ENCODE results near the gene PEX11B. TPM values are rescaled to one million over a fixed set of nuclear protein-coding genes. Genes with fewer than 3 reads are reported as not detected.

PEX11B gene
- total RNA-seq, 4 donors from 2014 or later = 8.8 to 38.9 (median 27.0) TPM

DNA sequence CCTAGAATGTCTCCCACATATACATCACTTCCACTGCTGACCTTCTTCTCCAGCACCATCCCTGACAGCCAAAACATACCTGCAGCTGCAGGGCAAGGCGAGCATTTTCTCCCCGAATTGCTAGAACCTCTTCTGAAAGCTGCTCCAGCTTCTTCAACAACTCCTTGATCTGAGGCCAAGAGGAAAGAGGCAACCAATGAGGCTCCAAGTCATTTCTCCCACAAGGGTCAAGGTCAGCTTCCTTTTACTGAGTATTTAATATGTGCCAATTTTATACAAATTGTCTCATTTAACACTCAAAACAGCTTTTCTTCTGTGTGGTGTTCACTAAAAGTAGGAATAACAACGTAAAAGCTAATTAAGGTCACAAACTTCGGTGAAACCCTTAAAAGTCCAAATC, 50.3 kb downstream of the PEX11B start:
- Histone ChIP-seq H3K27ac (no peak overlapping the region), H3K4me1 (peaks cover 0 to 16% (median 6%) of the 10 kb centered on the region in 4 donors), H3K4me3 (no peak overlapping the region), H3K9me3 (no peaks in the 10 kb centered on the region), H3K27me3 (peaks cover 21% of the 10 kb centered on the region), H3K36me3 (no peaks in the 10 kb centered on the region)
- intact Hi-C loops (cut with DNase I; ENCODE audit: low total_unique reads) = no loop called here
- TF ChIP-seq EP300 (IDR thresholded peaks at IDR 0.05; ENCODE audit: low read depth) (no peak), POLR2A (IDR thresholded peaks at IDR 0.05) (no peak), POLR2AphosphoS5 (IDR thresholded peaks at IDR 0.05) (no peak)
- TF ChIP-seq, protein P1, sequence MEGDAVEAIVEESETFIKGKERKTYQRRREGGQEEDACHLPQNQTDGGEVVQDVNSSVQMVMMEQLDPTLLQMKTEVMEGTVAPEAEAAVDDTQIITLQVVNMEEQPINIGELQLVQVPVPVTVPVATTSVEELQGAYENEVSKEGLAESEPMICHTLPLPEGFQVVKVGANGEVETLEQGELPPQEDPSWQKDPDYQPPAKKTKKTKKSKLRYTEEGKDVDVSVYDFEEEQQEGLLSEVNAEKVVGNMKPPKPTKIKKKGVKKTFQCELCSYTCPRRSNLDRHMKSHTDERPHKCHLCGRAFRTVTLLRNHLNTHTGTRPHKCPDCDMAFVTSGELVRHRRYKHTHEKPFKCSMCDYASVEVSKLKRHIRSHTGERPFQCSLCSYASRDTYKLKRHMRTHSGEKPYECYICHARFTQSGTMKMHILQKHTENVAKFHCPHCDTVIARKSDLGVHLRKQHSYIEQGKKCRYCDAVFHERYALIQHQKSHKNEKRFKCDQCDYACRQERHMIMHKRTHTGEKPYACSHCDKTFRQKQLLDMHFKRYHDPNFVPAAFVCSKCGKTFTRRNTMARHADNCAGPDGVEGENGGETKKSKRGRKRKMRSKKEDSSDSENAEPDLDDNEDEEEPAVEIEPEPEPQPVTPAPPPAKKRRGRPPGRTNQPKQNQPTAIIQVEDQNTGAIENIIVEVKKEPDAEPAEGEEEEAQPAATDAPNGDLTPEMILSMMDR (IDR thresholded peaks at IDR 0.05) = no peak
- DNase-seq = no peak
- 68 to 80% methylated on average over 1 to 4 of the region's 4 CpGs for WGBS, 2 donors (ENCODE audit: low coverage in 1 of 2)
- in situ Hi-C loops (cut with MboI; ENCODE audit: low pct_ligation_motif_present in 1 of 4, low pct_unique_long_range_greater_than_20kb in 1 of 4, low sequenced_read_pairs in 3 of 4) = no loop called here

DNA sequence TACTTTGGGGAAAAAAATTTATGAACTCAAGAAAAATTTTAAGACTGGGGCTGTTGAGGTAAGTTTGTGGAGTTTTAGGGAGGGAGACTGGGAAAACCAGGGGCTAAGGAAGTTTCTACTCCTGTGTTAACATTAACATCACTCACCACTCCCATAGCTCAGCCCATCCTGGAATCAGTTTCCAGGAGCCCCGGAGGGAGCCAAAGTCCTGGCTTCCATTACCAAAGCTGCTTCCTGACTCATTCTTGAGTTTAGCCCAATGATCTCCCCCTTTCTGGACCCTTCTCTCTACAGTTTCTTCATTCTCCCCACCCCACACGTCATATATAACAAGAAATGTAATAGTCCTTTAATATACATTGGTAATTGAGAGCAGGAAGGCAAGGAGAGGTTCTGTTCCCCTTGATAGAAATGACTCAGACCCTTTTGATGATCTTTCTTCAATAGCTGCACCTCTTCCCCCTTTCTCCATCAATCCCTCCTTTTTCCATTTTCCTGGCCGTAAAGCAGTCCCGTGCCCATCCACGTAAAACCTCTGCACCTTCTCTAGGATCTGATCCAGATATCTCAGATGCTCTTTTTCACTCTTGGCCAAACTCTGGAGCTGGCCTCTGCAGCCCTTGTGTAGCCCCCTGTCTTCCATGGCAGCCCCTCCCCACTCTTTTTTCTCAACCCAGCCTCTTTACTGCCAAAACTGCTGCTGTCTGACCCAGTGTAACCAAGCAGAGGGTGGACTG, 55.1 kb downstream of the PEX11B start:
- in situ Hi-C loops (cut with MboI; ENCODE audit: low pct_ligation_motif_present in 1 of 4, low pct_unique_long_range_greater_than_20kb in 1 of 4, low sequenced_read_pairs in 3 of 4) = no loop called here
- 71 to 100% methylated on average over 1 to 5 of the region's 5 CpGs for whole genome bisulfite sequencing, 2 donors (ENCODE audit: low coverage in 1 of 2)
- no peak overlapping the region for H3K27ac ChIP-seq
- DNase-seq = no peak
- H3K27me3 ChIP-seq = no peaks in the 10 kb centered on the region
- intact Hi-C loops (cut with DNase I; ENCODE audit: low total_unique reads) = no loop called here
- H3K4me1 ChIP-seq = peaks cover 0 to 8% (median 5%) of the 10 kb centered on the region in 4 donors
- no peaks in the 10 kb centered on the region for H3K36me3 ChIP-seq
- no peak for TF ChIP-seq POLR2A (IDR thresholded peaks at IDR 0.05)
- no peak for TF ChIP-seq EP300 (IDR thresholded peaks at IDR 0.05; ENCODE audit: low read depth)
- no peak for TF ChIP-seq POLR2AphosphoS5 (IDR thresholded peaks at IDR 0.05)
- TF ChIP-seq, protein P1 (IDR thresholded peaks at IDR 0.05) = no peak
- H3K4me3 ChIP-seq = no peak overlapping the region
- no peaks in the 10 kb centered on the region for H3K9me3 ChIP-seq

Other genes with a start within 250 kb of the PEX11B start
- gene PDZK1, start 211.3 kb downstream of the PEX11B start, total RNA-seq = 1 to 10 TPM in 3 of 4 donors, not detected in 1; 1.9 to 3.0 (median 2.2) TPM
- 1 to 10 TPM in 1 of 4 donors, under 1 TPM in 1, not detected in 2; 0.82 to 1.6 TPM for gene CD160, start 199.2 kb downstream of the PEX11B start, total RNA-seq
- gene RNF115, start 94.6 kb downstream of the PEX11B start, total RNA-seq = 10 to 100 TPM in 3 of 4 donors, 1 to 10 TPM in 1; 6.4 to 21.5 (median 13.3) TPM
- gene POLR3C, start 94.5 kb downstream of the PEX11B start, total RNA-seq = 10 to 100 TPM; 13.1 to 77.2 (median 29.0) TPM
- 1 to 10 TPM in 2 of 4 donors, under 1 TPM in 1, not detected in 1; 0.95 to 2.2 (median 1.1) TPM for gene NUDT17, start 73.1 kb downstream of the PEX11B start, total RNA-seq
- 10 to 100 TPM; 10.2 to 71.6 (median 17.8) TPM for gene PIAS3, start 59.6 kb downstream of the PEX11B start, total RNA-seq
- gene ANKRD35, start 32.9 kb downstream of the PEX11B start, total RNA-seq = 1 to 10 TPM in 3 of 4 donors, not detected in 1; 1.1 to 1.8 (median 1.4) TPM
- 10 to 100 TPM in 1 of 4 donors, 1 to 10 TPM in 3; 2.2 to 18.1 (median 5.4) TPM for gene ITGA10, start 8.7 kb downstream of the PEX11B start, total RNA-seq
- 100 to 1,000 TPM in 2 of 4 donors, 10 to 100 TPM in 2; 23.6 to 122 (median 99.1) TPM for gene RBM8A, start 8.8 kb upstream of the PEX11B start, total RNA-seq
- gene LIX1L, start 39.3 kb upstream of the PEX11B start, total RNA-seq = 10 to 100 TPM in 2 of 4 donors, 1 to 10 TPM in 2; 7.2 to 12.5 (median 9.8) TPM
- gene ANKRD34A, start 45.9 kb upstream of the PEX11B start, total RNA-seq = 1 to 10 TPM in 1 of 4 donors, under 1 TPM in 2, not detected in 1; 0.41 to 4.1 (median 0.64) TPM
- 10 to 100 TPM in 3 of 4 donors, 1 to 10 TPM in 1; 1.2 to 23.7 (median 14.4) TPM for gene POLR3GL, start 46.0 kb upstream of the PEX11B start, total RNA-seq
- gene TXNIP, start 77.9 kb upstream of the PEX11B start, total RNA-seq = 1,000 to 10,000 TPM in 2 of 4 donors, 100 to 1,000 TPM in 2; 296 to 2,602 (median 982) TPM
- under 1 TPM in 1 of 4 donors, not detected in 3; 0.27 TPM for gene HJV, start 103.0 kb upstream of the PEX11B start, total RNA-seq
- 1 to 10 TPM; 1.9 to 7.2 (median 2.3) TPM for gene NBPF10, start 226.1 kb upstream of the PEX11B start, total RNA-seq

Data from transverse colon (tissue), 4 donors.